HG03196 (cell line): Measurements from ENCODE around the gene GNAI3.

ENCODE experiments used
- ATAC-seq: cut with Tn5 transposase; IDR thresholded peaks from one replicate; pipeline ENCODE4 v1.9.1; 2021; ENCODE audit not compliant: unreplicated experiment

Gene GNAI3

GRCh38 chr1:109592916-109593315 is 44.5 kb downstream of the GNAI3 start:
- no peak for ATAC-seq

- ATAC-seq, result no peak
Measured at GRCh38 chr1:109595531-109595930, 47.1 kb downstream of the GNAI3 start.

GRCh38 chr1:109598156-109598555 is 49.7 kb downstream of the GNAI3 start:
- no peak for ATAC-seq

- ATAC-seq, result no peak
Measured at GRCh38 chr1:109598655-109599054, 50.2 kb downstream of the GNAI3 start.

- ATAC-seq, result no peak
Measured at GRCh38 chr1:109603229-109603628, 54.8 kb downstream of the GNAI3 start.

- ATAC-seq, result no peak
Measured at GRCh38 chr1:109605381-109605780, 57.0 kb downstream of the GNAI3 start.

- ATAC-seq, result no peak
Measured at GRCh38 chr1:109609881-109610280, 61.5 kb downstream of the GNAI3 start.

GRCh38 chr1:109610609-109611307 is 62.3 kb downstream of the GNAI3 start:
- ATAC-seq, result no peak

GRCh38 chr1:109611308-109611990 is 63.0 kb downstream of the GNAI3 start:
- ATAC-seq, result no peak

- no peak for ATAC-seq
Measured at GRCh38 chr1:109613361-109614147, 65.1 kb downstream of the GNAI3 start.

- ATAC-seq, result no peak
Measured at GRCh38 chr1:109615879-109616278, 67.5 kb downstream of the GNAI3 start.

GRCh38 chr1:109616391-109616790 is 68.0 kb downstream of the GNAI3 start:
- no peak for ATAC-seq

GRCh38 chr1:109617291-109617801 is 68.9 kb downstream of the GNAI3 start:
- no peak for ATAC-seq

- ATAC-seq, result no peak
Measured at GRCh38 chr1:109618661-109619575, 70.5 kb downstream of the GNAI3 start.

- ATAC-seq, result peak; percentile 43
Measured at GRCh38 chr1:109619576-109620400, 71.4 kb downstream of the GNAI3 start, which contains the start of the genes AMPD2 and GNAT2. AMPD2 (plus strand) TSS chr1:109619837; CDS start chr1:109621176, 1,339 bp downstream. GNAT2 (minus strand) TSS chr1:109619616; CDS start chr1:109612870, 6,746 bp downstream.

- ATAC-seq, result no peak
Measured at GRCh38 chr1:109620401-109620791, 72.0 kb downstream of the GNAI3 start.

- peak; percentile 60 for ATAC-seq
Measured at GRCh38 chr1:109620841-109621286, 72.4 kb downstream of the GNAI3 start.

GRCh38 chr1:109621379-109622136 is 73.1 kb downstream of the GNAI3 start:
- ATAC-seq, result no peak
